Measurements from ENCODE around the gene ST3GAL6.

- TF ChIP-seq CTCF (IDR thresholded peaks at IDR 0.05) (no peak), EZH2 (IDR thresholded peaks at IDR 0.05; ENCODE audit: borderline replicate concordance, insufficient read depth, low read depth, low read length, poor library complexity, severe bottlenecking) (no peak)
These were observed 8.7 kb upstream of the ST3GAL6 start for GRCh38 chr3:98754483-98754882.
